GM15510 (cell line): Measurements from ENCODE around the gene UCN.
A peak's percentile ranks its signal among the peaks of the same experiment; 100 is the strongest.

Source experiments
- POLR2A ChIP-seq: IDR thresholded peaks from 3 replicates; pipeline ENCODE4 v1.6.1; 2011; ENCODE audit warnings: borderline replicate concordance; ENCODE audit not compliant: insufficient read length; ENCODE audit errors: extremely low read depth

The UCN gene

DNA sequence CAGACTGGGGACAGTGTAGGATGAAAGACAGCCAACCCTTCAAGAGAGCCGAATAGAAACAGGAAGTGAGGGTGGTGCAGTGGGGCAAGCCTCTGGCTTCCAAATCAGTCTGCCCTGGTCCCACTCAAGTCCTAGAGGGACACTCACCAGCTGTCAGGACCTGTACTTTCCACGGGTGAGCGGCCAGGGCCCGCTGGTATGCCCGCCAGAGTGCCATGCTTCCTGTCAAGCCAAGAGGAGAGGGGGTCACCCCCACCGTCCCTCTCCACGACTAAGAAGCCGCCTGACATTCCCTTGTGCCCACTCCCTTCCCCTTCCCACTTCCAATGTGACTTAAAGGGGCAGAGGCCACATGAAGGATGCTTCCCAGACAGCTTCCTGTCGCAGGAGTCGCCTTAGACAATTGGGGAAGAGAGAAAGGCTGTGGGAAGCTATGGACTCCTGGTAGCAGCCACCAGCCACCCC, 14.1 kb upstream of the UCN start:
- peak; percentile 25 for TF ChIP-seq POLR2A

DNA sequence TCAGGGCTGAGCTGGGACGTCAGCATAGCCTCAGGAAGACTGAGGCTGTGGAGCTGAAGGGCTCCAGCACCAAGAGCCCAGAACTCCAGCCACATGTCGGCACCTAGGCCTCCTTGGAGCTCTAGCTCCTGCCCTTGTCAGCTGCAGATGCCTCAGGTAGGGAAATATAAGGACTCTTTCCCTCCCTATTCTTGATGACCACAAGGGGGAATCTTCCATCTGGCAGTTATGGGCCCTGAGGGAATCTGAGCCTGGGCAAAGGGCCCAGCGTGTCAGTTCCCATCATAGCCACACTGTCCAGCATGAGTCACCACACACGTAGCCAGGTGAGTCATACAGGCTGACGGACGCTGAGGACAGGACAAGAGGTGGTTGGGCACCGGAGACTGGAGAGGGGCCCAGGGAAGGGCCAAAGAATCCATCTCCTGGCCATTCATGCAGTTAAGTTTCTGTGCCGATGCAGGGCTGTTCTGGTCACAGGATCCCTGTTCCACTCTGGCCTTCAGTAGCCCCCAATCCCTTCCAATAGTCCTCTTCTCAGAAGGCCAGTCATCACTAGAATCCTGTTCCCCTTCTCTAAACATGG, 12.8 kb upstream of the UCN start:
- no peak for TF ChIP-seq POLR2A

DNA sequence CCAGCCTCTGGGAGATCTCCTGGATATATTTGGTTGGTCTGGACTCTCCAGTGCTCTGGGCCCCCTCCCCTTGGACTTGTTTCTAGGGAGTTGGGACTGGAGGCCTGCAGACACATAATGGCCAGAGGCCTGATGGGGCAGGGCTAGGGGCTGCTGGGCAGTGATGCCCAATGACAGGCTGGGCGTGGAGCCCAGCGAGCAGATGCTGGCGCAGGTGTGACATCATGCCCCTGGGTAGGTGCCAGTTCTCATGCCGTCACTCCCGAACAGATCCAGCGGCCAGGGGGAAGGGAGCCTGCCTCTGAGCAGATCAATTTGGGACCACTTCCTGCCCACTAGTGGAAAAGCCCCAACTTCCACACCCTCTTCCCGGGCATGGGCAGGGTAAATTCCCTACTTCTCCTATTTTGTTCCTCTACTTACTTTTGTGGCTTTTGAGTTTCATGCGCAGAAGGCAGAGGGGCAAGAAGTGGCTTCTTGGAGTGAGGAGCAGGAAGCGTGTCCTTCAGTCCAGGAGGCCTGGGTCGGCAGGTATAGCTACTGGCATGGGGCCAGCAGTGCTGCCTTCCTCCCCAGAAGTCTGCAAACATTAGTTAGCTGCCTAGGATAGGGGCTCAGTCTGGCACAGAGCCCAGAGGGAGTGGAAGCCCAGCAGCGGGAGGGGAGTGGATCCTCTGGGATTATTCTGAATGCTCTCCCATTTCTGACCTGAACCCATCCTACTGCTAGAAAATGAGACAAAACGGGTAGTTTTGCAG, 8.6 kb upstream of the UCN start:
- TF ChIP-seq POLR2A: no peak

DNA sequence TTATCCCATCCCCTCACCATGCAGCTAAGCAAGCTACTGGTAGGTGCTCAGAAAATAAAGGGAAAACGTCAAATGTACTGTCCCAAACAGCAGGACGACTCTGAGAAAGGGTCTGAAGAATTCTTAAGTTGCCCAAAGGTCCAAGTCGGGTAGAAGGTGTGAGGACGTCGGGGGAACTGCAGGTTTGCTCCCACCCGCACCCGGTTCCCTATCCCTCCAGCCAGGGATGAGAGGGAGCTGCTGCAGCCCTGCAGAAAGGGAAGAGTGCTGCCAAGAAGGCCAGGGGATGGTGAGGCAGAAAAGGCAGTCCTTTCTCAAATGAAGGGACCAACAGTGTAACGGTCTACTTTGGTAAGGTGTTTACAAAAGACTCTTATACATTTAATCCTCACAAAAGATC, 6.9 kb upstream of the UCN start:
- TF ChIP-seq POLR2A: no peak

DNA sequence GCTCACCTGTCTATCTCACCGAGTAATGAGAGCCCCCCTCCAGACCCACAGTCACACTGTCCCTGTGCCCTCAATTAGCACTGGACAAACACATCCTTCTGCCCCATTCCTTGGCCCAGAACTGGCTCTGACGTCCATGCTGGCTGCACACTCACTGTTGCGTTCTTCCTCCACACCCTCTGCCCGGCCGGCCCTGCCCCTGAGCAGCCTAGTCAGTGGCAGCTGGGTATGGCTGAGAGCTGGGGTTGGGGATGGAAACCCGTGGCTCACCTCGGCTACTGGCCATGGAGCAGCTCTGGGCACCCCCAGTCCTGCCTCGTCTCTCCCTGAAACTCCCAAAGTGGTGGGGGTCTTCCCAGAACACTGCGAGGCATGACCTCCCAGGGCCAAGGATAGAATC, 6.5 kb upstream of the UCN start:
- no peak for TF ChIP-seq POLR2A

DNA sequence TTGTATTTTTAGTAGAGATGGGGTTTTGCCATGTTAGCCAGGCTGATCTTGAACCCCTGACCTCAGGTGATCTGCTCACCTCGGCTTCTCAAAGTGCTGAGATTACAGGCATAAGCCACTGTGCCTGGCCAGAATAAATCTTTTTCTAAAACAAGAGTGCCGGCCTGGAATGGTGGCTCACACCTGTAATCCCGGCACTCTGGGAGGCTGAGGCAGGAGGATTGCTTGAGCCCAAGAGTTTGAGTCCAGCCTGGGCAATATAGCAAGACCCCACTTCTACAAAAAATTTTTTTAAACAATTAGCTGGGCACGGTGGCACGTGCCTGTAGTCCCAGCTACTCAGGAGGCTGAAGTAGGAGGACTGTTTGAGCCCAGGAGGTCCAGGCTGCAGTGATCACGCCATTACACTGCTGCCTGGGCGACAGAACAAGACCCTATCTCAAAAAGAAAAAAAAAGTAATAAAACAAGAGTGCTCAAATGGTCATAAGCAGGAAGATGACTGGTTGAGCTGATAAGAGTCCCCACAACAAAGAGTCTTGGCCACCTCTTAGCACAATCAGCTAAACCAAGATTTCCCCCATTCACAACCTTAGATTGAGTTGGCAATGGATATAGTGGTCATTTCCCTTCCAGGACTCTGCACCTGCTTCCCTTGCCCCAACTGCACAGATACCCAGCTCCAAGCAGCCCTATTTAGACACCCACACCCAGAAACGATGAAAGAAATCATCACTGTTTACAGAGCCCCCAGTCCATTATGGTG, 5.8 kb upstream of the UCN start:
- no peak for TF ChIP-seq POLR2A

DNA sequence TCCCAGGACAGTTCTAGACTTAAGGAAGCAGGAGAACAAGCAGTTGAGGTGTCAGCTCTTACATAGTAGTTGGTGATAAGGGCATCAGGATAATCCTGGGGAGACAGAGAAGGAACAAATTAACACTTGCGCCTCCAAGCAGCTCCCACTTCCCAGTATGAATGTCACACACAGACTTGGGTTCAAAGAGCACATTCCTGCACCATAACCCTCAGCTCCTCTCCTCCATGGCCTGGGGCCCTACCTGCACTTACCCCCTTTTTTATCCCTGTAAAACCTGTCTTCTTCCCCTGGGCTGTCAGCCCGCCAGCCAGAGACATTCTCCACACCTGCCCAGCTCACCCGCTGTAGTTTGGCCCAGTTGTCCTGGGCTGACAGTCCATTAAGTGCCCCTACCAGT, 3.9 kb upstream of the UCN start:
- TF ChIP-seq POLR2A: no peak

DNA sequence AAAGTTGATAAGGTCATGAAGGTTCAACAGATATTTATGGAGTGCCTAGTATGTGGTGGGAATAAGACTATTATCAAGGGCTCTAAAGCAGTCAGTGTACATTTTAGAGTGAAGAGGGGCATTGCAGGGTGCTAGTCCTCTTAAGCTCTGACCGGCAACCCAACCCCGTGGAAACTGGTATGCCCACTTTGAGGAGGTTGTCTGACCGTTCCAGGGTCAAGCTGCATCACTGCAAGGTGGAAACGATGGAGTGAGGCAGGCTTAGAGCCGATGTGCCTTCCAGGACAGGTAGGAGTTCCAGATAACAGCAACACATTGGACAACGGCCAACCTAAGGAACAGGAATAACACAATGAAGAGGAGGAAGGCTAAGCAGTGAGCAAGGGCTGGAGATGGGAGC, 1.4 kb upstream of the UCN start:
- no peak for TF ChIP-seq POLR2A

DNA sequence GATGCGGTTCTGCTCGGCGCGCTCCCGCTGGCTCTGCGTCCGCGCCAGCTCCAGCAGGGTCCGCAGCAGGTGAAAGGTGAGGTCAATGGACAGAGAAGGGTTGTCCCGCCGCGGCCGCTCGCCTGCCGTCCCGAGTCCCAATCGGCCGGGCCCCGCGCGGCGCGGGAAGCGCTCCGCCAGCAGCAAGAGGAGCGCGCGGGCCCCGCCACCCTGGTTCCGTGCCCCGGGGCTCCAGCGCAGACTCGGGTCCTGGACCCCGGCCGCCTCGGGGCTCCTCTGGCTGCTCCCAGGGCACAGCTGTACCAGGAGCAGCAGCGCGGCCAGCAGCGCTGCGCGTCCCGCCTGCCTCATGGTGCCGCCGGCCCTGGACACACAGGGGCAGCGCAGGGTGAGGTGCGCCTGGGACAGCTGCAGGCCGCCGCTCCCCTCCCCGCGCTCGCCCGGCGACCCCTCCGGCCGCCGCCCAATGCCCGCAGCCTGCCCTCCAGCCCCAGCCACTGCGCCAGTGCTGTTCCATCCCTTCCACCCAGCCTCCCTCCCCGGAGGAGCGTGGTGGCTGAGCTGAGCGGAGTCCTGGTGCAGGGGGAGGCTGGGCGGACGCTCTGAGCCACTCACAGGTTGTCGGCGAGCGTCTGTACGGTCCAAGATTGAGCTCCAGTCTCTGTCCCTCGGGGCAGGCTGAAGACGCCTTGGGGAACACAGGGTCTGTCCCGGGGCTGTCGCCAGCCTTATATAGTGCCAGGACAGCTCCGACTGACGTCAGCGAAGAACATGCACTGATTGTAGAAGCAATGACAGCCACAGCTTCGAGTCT, 493 bp downstream of the UCN start:
- no peak for TF ChIP-seq POLR2A

DNA sequence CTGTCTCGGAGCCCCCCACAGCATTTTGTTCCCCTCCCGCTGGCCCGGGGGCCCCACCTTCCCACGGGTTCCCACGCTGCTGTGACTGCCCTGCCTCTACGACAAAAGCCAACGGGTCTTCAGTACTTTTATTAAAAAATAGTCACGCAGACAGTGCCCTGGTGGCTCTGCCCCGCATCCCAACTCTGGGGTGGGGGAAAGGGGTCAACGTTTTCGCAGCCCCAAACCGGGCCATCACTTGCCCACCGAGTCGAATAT, 1.0 kb downstream of the UCN start:
- no peak for TF ChIP-seq POLR2A

DNA sequence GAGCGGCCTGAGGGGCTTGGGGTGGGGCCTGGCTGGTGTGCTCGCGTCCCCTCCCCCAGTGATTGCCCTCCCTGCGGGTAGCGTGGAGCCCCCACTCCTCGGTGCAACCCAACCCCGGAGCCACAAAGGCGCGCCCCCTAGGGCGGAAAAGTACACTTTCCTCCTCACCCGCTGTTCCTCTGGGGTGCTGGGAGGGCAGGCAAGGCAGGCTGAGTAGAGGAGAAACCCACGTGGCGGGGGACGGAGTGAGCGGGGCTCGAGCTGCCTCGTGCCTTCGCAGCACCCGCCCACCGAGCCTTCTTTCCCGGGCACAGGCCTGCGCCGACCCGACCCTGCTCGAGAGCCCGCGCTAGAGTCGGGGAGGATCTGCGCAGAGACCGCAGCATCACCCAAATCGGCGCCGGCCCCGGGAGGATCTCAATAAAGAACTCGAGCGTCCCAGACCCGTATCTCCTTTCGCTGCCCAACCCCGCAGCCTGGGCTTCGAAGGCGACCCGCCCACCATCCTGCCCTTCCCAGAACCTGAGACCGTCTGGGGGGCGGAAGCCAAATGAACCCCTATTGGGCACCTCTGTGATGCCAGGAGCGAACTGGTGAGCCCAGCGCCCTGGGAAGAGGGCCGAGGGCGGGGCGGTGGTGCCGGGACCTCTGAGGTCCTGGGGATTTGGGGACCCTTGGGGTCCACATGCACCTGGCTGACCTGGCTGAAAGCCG, 1.5 kb downstream of the UCN start:
- no peak for TF ChIP-seq POLR2A

DNA sequence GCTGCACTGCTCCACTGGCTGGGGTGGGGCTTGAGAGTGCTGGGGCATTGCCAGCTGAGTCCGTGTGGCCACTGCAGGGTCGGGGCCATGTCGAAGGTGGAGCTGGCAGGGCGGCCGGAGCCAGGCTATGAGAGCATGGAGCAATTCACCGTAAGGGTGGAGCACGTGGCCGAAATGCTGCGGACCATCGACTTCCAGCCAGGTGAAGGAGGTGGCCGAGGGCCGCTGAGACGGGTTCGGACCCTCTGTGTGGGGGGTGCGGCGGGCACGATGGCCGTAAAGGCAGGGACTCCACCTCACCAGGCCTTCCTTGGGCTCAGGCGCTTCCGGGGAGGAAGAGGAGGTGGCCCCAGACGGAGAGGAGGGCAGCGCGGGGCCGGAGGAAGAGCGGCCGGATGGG, 2.1 kb downstream of the UCN start:
- TF ChIP-seq POLR2A: no peak

DNA sequence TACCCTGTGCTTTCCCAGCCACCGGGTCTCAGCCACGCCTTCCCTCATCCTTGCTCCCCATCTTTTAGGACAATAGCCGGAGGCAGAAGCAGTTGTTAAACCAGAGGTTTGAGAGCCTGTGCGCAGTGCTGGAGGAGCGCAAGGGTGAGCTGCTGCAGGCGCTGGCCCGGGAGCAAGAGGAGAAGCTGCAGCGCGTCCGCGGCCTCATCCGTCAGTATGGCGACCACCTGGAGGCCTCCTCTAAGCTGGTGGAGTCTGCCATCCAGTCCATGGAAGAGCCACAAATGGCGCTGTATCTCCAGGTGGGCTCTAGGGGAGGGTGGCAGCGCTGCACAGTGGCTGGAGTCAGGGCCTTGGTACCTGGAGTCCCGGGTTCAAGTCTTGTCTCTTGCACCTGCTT, 2.7 kb downstream of the UCN start:
- TF ChIP-seq POLR2A: no peak

DNA sequence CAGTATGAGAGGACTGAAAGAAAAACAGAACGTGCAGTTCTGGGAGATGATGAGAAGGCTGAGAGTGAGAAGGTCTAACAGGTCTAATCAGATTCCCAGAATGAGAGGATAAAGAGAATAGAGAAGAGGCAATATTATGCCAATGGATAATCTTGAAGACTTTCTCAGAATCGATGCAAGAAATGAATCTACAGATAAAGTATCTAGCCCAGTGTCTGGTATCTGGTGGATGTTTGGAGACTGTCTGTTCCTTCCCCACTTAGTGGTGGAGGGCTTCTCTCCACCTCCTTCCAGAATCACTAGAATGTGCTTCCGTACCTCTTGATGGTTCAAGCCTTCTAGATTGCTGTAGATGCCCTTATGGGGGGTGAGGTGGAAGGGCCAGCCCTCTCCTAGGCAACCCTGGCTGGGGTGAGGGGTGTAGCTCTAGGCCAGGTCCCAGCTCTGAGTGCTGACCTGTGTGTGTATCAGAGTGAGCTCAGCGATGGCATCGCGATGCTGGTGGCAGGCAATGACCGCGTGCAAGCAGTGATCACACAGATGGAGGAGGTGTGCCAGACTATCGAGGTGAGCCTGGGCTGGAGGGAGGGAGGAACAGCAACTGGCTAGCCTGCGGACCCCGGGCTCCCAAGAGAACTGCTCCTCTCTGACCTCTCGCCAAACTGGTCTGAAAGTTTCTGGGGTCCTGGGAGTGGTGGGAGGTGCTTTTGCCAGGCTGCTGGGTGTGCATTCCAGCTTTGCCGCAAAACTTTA, 3.6 kb downstream of the UCN start:
- no peak for TF ChIP-seq POLR2A
